GM10266 (cell line): Measurements from ENCODE around the gene SLC44A1.

Source experiments
- DNase-seq: peaks from one replicate; pipeline ENCODE4 v3.0.0; 2012; ENCODE audit errors: extremely low spot score
- TF ChIP-seq, protein P1 (sequence below): IDR thresholded peaks from 2 replicates; pipeline ENCODE4 v1.5.1; 2012; ENCODE audit warnings: mild to moderate bottlenecking, low read depth; ENCODE audit not compliant: control insufficient read depth, insufficient read depth; ENCODE audit errors: missing control alignments

The SLC44A1 gene

DNA sequence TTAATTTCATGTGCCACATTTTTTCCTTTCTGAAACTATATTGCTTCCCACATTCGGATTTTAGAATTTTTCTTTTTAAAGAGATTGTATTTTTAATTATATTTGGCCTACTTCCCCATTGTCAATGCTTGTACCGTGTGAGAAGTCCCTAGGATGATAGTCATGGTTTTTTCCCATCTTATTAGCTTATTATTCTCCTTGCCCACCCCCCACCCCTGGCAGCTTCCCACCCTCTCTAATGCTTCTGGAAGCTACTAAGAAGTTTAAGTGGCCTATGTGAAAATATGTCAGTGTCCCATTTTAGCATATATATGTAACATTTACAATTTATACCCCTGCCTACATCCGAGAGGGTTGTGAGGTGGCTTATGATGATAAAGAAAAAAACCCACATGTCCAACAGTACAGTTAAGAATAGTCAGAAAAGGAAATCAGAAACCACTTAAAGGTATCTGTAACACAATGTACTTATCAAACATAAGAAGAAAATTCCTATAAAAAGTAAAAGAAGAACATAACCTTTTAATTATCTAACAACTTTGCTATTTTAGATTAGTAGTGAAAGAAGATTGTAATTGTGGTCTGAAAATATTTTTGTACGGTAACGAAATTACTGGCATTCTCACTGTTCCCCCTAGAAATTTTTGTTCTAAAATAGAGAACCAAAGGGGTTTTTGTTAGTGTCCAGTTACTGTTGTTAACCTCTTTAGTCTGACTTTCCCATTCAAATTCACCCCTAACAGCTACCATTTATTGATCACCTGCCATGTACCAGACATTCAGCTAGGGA is 62.1 kb downstream of the SLC44A1 start:
- DNase-seq: no peak
- TF ChIP-seq, protein P1, sequence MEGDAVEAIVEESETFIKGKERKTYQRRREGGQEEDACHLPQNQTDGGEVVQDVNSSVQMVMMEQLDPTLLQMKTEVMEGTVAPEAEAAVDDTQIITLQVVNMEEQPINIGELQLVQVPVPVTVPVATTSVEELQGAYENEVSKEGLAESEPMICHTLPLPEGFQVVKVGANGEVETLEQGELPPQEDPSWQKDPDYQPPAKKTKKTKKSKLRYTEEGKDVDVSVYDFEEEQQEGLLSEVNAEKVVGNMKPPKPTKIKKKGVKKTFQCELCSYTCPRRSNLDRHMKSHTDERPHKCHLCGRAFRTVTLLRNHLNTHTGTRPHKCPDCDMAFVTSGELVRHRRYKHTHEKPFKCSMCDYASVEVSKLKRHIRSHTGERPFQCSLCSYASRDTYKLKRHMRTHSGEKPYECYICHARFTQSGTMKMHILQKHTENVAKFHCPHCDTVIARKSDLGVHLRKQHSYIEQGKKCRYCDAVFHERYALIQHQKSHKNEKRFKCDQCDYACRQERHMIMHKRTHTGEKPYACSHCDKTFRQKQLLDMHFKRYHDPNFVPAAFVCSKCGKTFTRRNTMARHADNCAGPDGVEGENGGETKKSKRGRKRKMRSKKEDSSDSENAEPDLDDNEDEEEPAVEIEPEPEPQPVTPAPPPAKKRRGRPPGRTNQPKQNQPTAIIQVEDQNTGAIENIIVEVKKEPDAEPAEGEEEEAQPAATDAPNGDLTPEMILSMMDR: no peak

DNA sequence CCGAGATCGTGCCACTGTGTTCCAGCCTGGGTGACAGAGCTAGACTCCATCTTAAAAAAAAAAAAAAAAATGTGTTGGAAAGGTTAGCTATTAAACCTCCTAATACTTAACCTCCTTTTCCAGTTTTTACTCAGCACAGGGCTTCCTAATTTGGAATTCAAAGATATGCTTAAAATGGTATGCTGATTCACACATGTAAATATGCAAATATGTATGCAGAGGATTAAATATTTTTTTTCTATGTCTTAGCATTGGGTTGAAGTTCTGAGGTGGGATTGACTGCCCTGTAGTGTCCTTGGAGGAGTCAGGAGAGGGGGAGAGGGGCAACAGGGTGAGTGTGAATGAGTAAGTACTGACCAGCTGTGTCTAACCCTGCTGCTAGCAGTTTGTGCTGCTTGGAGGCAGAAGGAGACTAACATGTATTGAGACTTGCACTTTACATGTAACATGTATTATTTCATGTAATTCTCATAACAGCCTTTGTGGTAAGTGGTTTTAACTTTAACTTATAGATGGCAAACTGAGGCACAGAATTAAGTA is 63.2 kb downstream of the SLC44A1 start:
- TF ChIP-seq, protein P1: no peak
- DNase-seq: no peak

DNA sequence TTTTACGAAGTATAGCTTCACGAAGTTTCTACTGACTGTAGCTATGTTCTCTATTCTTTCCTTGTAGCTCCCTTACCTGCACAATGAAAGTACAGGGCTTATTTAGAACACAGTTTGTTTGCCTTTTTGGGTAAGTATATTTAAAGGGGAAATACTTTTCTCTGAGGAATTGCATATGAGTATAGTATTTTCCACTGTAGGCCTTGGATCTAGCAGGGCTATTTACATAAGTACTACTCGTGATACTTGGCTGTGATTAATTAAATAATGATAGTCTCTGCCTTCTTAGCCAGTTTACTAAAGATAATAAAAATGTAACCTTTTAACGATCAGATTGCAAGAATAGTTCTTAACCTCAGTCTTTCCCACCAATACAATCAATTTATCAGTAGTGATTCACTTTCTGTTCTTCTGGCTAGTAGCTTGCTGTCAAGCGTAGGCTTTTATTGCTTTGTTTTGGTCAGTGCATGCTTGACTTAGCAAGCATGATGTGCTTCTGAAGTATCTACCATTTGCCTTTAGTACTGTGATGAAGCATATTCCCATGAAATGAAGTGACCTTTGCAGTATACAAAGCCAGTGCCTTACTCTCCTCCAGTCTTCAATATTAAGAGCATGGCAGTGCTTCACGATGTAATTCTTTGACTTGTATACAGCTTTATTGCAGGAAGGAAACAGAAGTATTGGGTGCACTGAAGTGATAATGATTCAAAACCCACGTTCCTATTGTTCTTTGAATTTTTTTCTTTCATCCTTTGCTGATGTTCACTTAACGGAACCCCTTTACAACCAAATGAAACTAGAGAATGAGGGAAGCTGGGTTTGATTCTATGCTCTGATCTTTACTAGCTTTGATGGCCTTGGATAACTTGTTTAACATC is 64.2 kb downstream of the SLC44A1 start:
- TF ChIP-seq, protein P1: no peak
- no peak for DNase-seq

DNA sequence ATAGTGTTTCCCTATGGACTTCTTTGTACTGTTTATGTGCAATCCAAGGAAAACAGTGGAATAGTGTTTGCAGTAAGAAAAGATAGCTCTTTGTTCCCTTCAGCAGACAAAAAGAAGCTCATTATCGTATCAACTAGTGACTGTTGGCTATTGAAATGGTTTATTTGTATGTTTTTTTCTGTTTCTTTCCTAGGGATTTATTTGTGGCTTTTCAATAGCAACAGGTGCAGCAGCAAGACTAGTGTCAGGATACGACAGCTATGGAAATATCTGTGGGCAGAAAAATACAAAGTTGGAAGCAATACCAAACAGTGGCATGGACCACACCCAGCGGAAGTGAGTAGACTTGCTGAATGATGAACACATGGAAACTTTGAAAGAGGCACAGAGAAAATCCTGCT is 65.1 kb downstream of the SLC44A1 start:
- TF ChIP-seq, protein P1: no peak
- no peak for DNase-seq

DNA sequence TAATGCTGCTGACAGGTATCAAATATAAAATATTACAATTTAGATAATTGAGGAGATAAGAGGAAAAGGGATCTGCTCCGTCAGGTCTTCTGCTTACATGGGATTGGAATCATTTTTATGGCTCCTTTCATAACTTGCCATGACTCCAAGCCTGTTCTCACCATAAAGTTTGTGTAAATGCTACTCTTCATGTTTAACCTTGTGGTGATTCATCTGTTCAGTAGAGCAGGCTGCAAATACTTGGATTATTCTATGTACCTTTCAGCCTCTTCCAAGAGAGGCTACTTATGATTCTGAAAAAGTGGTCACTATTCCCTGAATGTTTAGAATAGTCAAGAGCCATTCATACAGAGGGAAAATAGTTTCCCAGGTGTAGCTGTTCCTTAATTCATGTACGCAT is 66.9 kb downstream of the SLC44A1 start:
- no peak for DNase-seq
- TF ChIP-seq, protein P1: no peak

DNA sequence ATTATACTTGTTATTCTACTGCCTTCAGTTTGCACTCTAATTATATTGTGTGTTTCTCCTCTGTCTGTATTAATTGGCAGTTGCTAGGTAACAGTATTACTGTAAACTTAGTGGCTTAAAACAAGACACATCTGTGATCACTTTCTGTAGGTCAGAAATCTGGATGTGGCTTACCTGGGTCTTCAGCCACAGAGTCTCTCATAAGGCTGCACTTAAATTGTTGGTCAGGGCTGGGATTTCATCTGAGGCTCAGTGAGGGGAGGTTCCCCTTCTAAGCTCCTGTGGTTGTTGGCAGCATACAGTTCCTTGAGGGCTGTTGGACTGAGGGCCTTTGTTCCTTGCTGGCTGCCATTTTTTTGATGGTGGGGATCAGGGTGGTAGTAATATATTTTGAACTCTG is 68.8 kb downstream of the SLC44A1 start:
- no peak for DNase-seq

More for the DNA sequence above, 68.8 kb downstream of the SLC44A1 start:
- TF ChIP-seq, protein P1: no peak
